Suprapubic skin (tissue), 4 donors: Measurements from ENCODE around the gene TIAM1.

Experiments
- CTCF ChIP-seq, 2 donors: fragments of 200-600 bp in 1 of 2; fragments of 450-650 bp in 1 of 2; sonication (generic) in 1 of 2; IDR thresholded peaks; one replicate each; pipeline ENCODE4 v1.5.1; 2016 to 2019; ENCODE audit warnings: antibody characterized with exemption in 2 of 2, mild to moderate bottlenecking in 1 of 2, moderate library complexity in 1 of 2
- EP300 ChIP-seq: sonication (generic); formaldehyde crosslinking; IDR thresholded peaks from one replicate; pipeline ENCODE4 v1.6.1; 2017; ENCODE audit warnings: antibody characterized with exemption
- POLR2A ChIP-seq, 2 donors: fragments of 450-650 bp; IDR thresholded peaks; one replicate each; pipeline ENCODE4 v1.6.1; 2017; ENCODE audit warnings: antibody characterized with exemption in 2 of 2, mild to moderate bottlenecking in 2 of 2, moderate library complexity in 2 of 2
- POLR2AphosphoS5 ChIP-seq, 3 donors: sonication (generic); formaldehyde crosslinking; IDR thresholded peaks; one replicate each; pipeline ENCODE4 v1.6.1; 2017; ENCODE audit warnings: antibody characterized with exemption in 3 of 3

GRCh38 chr21:31252091-31252490 lies 92.0 kb downstream of the TIAM1 start:
- TF ChIP-seq CTCF (IDR thresholded peaks at IDR 0.05) (no peak), EP300 (no peak), POLR2AphosphoS5 (IDR thresholded peaks at IDR 0.05) (no peak), POLR2A (IDR thresholded peaks at IDR 0.05) (no peak)
